Common myeloid progenitor, CD34-positive (primary cell): ENCODE results near the gene PKN2. TPM values are rescaled to one million over a fixed set of nuclear protein-coding genes. Genes with fewer than 3 reads are reported as not detected.

Experiments used
- CTCF ChIA-PET: fragments of 350-600 bp; sonication (Branson Sonifier 250); formaldehyde crosslinking; loops from one replicate; lab custom pipeline; 2021; ENCODE audit warnings: antibody characterized with exemption; lab: Charles Lee
- POLR2A ChIA-PET: fragments of 350-600 bp; sonication (Branson Sonifier 250); formaldehyde crosslinking; loops from one replicate; lab custom pipeline; 2021; ENCODE audit warnings: antibody characterized with exemption; lab: Charles Lee
- DNase-seq, 3 donors: peaks; one replicate each; pipeline versions ENCODE4 v3.0.0 to v3.0.0-alpha.2; 2013
- H3K27ac ChIP-seq, 2 experiments: 1 replicate in 1 of 2; 2 replicates in 1 of 2; pipeline ENCODE4 v1.7.0; 2013; ENCODE audit warnings: inconsistent platforms in 2 of 2, low read length in 2 of 2, mild to moderate bottlenecking in 2 of 2, low read depth in 1 of 2, moderate library complexity in 1 of 2; ENCODE audit not compliant: severe bottlenecking in 2 of 2, insufficient read depth in 1 of 2, poor library complexity in 1 of 2
- H3K27me3 ChIP-seq, 5 experiments: replicated peaks in 2 of 5; 1 replicate in 3 of 5; 2 replicates in 2 of 5; pipeline versions ENCODE4 v1.6.1 to v1.7.0; 2013; ENCODE audit warnings: low read length in 4 of 5, mild to moderate bottlenecking in 2 of 5, moderate library complexity in 2 of 5, inconsistent platforms in 1 of 5; ENCODE audit not compliant: insufficient read depth in 5 of 5, control insufficient read depth in 4 of 5
- H3K36me3 ChIP-seq, 4 experiments: 1 replicate in 2 of 4; 2 replicates in 2 of 4; pipeline versions ENCODE4 v1.6.1 to v1.7.0; 2013; ENCODE audit warnings: low read length in 3 of 4, control low read depth in 1 of 4, mild to moderate bottlenecking in 1 of 4; ENCODE audit not compliant: control insufficient read depth in 4 of 4, insufficient read depth in 4 of 4
- H3K4me1 ChIP-seq, 4 experiments: 1 replicate in 3 of 4; 2 replicates in 1 of 4; pipeline versions ENCODE4 v1.6.1 to v1.7.1; 2013; ENCODE audit warnings: low read length in 3 of 4, mild to moderate bottlenecking in 3 of 4, control low read depth in 1 of 4, inconsistent platforms in 1 of 4, moderate library complexity in 1 of 4; ENCODE audit not compliant: control insufficient read depth in 4 of 4, insufficient read depth in 4 of 4; ENCODE audit errors: control extremely low read depth in 1 of 4
- H3K4me3 ChIP-seq, 7 experiments: 1 replicate in 4 of 7; 2 replicates in 3 of 7; pipeline versions ENCODE4 v1.5.1 to v1.7.0; 2013; ENCODE audit warnings: mild to moderate bottlenecking in 7 of 7, low read length in 6 of 7, moderate library complexity in 6 of 7, inconsistent platforms in 2 of 7, low read depth in 2 of 7, control low read depth in 1 of 7; ENCODE audit not compliant: insufficient read depth in 4 of 7, control insufficient read depth in 1 of 7; ENCODE audit errors: extremely low read depth in 1 of 7
- H3K9me3 ChIP-seq, 5 experiments: 1 replicate in 4 of 5; 2 replicates in 1 of 5; pipeline versions ENCODE4 v1.6.1 to v1.7.1; 2013; ENCODE audit warnings: low read length in 4 of 5, mild to moderate bottlenecking in 2 of 5, inconsistent platforms in 1 of 5, low read depth in 1 of 5, moderate library complexity in 1 of 5; ENCODE audit not compliant: control insufficient read depth in 4 of 5, insufficient read depth in 2 of 5; ENCODE audit errors: control extremely low read depth in 1 of 5
- WGBS: methylation state at CpG from one replicate; pipeline ENCODE4 v1.1.5; 2013; ENCODE audit not compliant: insufficient coverage; 5-methylcytosine and 5-hydroxymethylcytosine counted together
- polyA plus RNA-seq: library from polyadenylated mRNA; unstranded; fragments of 120-200 nt; gene quantifications from one replicate; pipeline ENCODE4 v1.2.1, GENCODE V29; 2013

Gene PKN2
- 41.9 TPM for polyA plus RNA-seq

GRCh38 chr1:88683541-88684481 is at the start of gene PKN2:
PKN2 (plus strand) TSS chr1:88684273; CDS start chr1:88684581, 308 bp downstream.
- DNase-seq, result peak; percentile 99 to 100 (median 100)
- Histone ChIP-seq H3K4me1 (peaks cover 11 to 39% (median 17%) of the 10 kb centered on the region in 4 experiments), H3K27ac (peak within 1 kb of the TSS; percentile 96 to 98), H3K27me3 (no peaks in the 10 kb centered on the region), H3K9me3 (no peaks in the 10 kb centered on the region), H3K4me3 (peak within 1 kb of the TSS; percentile 84 to 100 (median 98)), H3K36me3 (peaks cover 0 to 2% (median 0%) of the 10 kb centered on the region in 4 experiments)
- POLR2A ChIA-PET, result interaction anchor here (0.6 to 1.6 kb wide), 4 partner anchors 18 to 120 kb away, joined by 3 to 7 read pairs (median 4); no protein-coding TSS in a partner anchor
- WGBS, result under 1% methylated on average over 65 of the region's 66 CpGs
- CTCF ChIA-PET, result interaction anchor here (0.7 to 6.1 kb wide), 8 partner anchors 8 to 94 kb away, joined by 3 to 52 read pairs (median 5); no protein-coding TSS in a partner anchor

DNA sequence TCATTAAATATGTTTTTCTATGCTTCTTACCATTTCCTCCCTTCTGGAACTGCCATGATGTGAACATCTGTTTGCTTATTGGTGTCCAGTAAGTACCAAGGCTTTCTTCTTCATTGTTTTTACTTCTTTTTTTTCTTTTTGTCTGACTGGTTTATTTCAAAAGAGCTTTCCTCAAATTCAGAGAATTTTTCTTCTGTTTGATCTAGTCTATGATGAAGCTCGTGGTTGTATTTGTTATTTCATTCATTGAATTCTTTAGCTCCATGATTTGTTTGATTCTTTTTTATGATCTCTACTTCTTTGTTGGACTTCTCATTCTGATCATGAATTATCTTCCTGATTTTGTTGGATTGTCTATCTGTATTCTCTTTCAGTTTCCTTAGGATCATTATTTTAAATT is 49.5 kb upstream of the PKN2 start:
- H3K36me3 ChIP-seq, result no peaks in the 10 kb centered on the region
- H3K4me1 ChIP-seq, result no peaks in the 10 kb centered on the region
- CTCF ChIA-PET, result no interaction called here
- DNase-seq, result no peak
- WGBS, result no CpG with 5 or more reads among the region's 1 CpG
- POLR2A ChIA-PET, result no interaction called here
- H3K4me3 ChIP-seq, result no peak overlapping the region
- H3K27me3 ChIP-seq, result no peaks in the 10 kb centered on the region
- H3K27ac ChIP-seq, result no peak overlapping the region
- H3K9me3 ChIP-seq, result peaks cover 4 to 31% (median 7%) of the 10 kb centered on the region in 5 experiments

DNA sequence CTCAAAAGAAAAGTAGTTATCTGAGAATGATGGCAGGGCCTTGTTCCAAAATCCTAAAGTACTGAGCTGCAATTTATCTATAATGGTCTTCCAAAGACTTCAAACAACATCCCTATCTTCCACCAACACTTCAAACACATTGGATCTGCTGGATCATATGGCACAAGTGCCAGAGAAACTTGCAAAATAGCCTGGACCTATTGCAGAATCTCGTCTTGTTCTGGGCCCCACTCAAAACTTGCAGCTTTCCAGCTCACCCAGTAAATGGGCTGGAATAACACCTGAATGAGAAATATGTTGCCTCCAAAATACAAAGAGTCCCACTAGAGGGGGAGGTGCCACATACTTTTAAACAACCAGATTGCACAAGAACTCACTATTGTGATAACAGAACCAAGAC is 44.0 kb upstream of the PKN2 start:
- Histone ChIP-seq H3K36me3 (no peaks in the 10 kb centered on the region), H3K27ac (no peak overlapping the region), H3K4me3 (no peak overlapping the region), H3K4me1 (no peaks in the 10 kb centered on the region), H3K9me3 (peaks cover 4 to 24% (median 5%) of the 10 kb centered on the region in 5 experiments), H3K27me3 (no peaks in the 10 kb centered on the region)
- ChIA-PET CTCF (no interaction called here), POLR2A (no interaction called here)
- WGBS, result 100% methylated on average over 1 of the region's 1 CpG
- no peak for DNase-seq

DNA sequence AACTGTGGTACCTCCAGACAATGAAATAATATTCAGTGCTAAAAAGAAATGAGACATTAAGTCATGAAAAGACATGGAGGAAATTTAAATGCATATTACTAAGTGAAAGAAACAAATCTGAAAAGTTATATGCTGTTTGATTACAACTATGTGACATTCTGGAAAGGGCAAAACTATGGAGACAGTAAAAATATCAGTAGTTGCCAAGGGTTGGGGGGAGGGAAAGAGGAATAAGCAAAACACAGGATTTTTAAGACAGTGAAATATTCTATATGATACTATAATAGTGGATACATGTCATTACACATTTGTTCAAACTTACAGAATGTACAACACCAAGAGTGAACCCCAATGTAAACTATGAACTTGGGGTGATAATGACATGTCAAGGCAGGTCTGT is 38.2 kb upstream of the PKN2 start:
- no peak for DNase-seq
- Histone ChIP-seq H3K4me3 (no peak overlapping the region), H3K27me3 (no peaks in the 10 kb centered on the region), H3K36me3 (no peaks in the 10 kb centered on the region), H3K9me3 (no peaks in the 10 kb centered on the region), H3K27ac (no peak overlapping the region), H3K4me1 (no peaks in the 10 kb centered on the region)
- POLR2A ChIA-PET, result no interaction called here
- CTCF ChIA-PET, result no interaction called here

DNA sequence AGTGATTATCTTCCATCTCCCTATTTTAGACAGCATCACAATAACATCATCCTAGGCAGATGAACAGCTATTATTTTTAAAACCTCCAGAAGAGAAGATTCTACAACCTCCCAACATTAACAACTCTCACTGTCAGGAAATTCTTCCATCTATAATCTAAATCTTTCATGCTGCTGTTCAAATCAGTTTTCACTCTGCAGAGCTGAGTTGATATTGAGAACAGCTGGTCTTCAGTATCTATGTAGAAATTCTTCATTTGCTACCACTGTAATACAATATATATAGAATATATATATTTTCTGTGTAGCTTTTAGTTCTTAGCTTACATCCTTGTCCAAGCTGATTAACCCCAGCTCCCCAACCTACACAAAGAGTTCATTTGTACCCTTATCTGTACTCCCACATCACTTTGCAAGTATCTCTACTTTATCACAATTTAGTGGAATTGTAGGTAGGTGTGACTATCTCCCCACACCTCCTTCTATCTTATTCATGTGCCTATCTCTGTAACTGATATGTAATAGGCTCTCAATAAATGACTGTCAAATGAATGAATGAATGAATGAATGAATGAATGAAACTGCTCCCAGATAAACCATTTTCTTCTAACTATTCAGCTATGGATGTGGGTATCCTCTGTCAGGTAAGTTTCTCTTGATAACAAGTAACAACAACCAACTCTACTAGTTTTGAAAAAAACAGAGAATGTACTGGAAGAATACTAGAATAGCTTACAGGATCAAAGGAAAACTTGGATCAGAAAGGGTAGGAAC is 37.4 kb upstream of the PKN2 start:
- CTCF ChIA-PET, result interaction anchor here (0.7 to 1.0 kb wide), 2 partner anchors 10 to 66 kb away, joined by 3 read pairs; no protein-coding TSS in a partner anchor
- DNase-seq, result no peak

DNA sequence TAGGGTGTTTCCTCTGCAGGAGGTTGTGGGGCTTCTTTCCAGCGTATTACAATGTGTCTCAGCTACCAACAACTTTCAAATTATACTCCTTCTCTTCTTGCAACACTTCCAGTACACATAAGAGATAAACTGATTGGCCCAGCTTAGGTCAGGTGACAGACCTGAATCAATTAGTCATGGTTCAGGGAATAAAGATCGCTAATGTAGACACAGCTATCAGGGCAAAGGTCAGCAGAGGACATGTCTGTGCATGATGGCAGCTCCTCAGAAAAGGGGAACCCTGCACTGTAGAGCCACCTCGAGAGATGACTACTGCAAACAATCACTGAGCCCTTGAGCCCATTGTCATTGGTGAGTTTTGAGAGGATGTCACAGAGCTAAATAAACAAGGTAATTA is 36.8 kb upstream of the PKN2 start:
- Histone ChIP-seq H3K4me3 (no peak overlapping the region), H3K9me3 (no peaks in the 10 kb centered on the region), H3K36me3 (no peaks in the 10 kb centered on the region), H3K4me1 (no peaks in the 10 kb centered on the region), H3K27ac (no peak overlapping the region), H3K27me3 (no peaks in the 10 kb centered on the region)
- peak in 2 of 3 donors; percentile 5 to 14 for DNase-seq
- 100% methylated on average over 2 of the region's 3 CpGs for WGBS
- ChIA-PET CTCF (interaction anchor here (0.7 to 1.0 kb wide), 2 partner anchors 9 to 66 kb away, joined by 3 read pairs; no protein-coding TSS in a partner anchor), POLR2A (no interaction called here)

More for the DNA sequence above, 37.4 kb upstream of the PKN2 start:
- Histone ChIP-seq H3K27ac (no peak overlapping the region), H3K4me3 (no peak overlapping the region), H3K4me1 (no peaks in the 10 kb centered on the region), H3K9me3 (no peaks in the 10 kb centered on the region), H3K36me3 (no peaks in the 10 kb centered on the region), H3K27me3 (no peaks in the 10 kb centered on the region)
- POLR2A ChIA-PET, result no interaction called here
